ENCODE data around the gene UNK. TPM values are rescaled to one million over a fixed set of nuclear protein-coding genes. Genes with fewer than 3 reads are reported as not detected.

UNK gene
- total and polyA plus RNA-seq, 2 donors, result 13.7 to 31.6 TPM

GRCh38 chr17:75752802-75753513 lies 31.6 kb upstream of the UNK start:
- H3K27me3 ChIP-seq (ENCODE audit: control insufficient read depth in 2 of 2, insufficient read depth in 1 of 2, low read length in 1 of 2), result peaks cover 0 to 15% of the 10 kb centered on the region in 2 donors
- peaks cover 0 to 6% of the 10 kb centered on the region in 2 donors for H3K36me3 ChIP-seq (ENCODE audit: control insufficient read depth in 2 of 2, insufficient read depth in 2 of 2, low read length in 1 of 2)
- peaks cover 0 to 5% of the 10 kb centered on the region in 2 donors for H3K9me3 ChIP-seq (ENCODE audit: control insufficient read depth in 2 of 2, insufficient read depth in 1 of 2, low read length in 1 of 2)
- DNase-seq (ENCODE audit: low read depth in 6 of 9, low spot score in 9 of 9), result peak in 1 of 9 donors; percentile 4
- WGBS, result 74% methylated on average over 19 of the region's 19 CpGs
- H3K4me3 ChIP-seq (ENCODE audit: low read length in 2 of 2), result peak overlapping the region in 1 of 2 donors; percentile 34
- peaks cover 5 to 21% of the 10 kb centered on the region in 2 donors for H3K4me1 ChIP-seq (ENCODE audit: control insufficient read depth in 2 of 2, insufficient read depth in 2 of 2, low read length in 2 of 2)
- H3K27ac ChIP-seq (ENCODE audit: low read depth in 1 of 2, low read length in 1 of 2), result no peak overlapping the region

- peak in 5 of 9 donors; percentile 52 to 84 (median 74) for DNase-seq (ENCODE audit: low read depth in 6 of 9, low spot score in 9 of 9)
- H3K9me3 ChIP-seq (ENCODE audit: control insufficient read depth in 2 of 2, insufficient read depth in 1 of 2, low read length in 1 of 2), result peaks cover 0 to 5% of the 10 kb centered on the region in 2 donors
- peak overlapping the region; percentile 34 to 42 for H3K4me3 ChIP-seq (ENCODE audit: low read length in 2 of 2)
- WGBS, result 11% methylated on average over 76 of the region's 76 CpGs
- H3K27ac ChIP-seq (ENCODE audit: low read depth in 1 of 2, low read length in 1 of 2), result no peak overlapping the region
- peaks cover 0 to 15% of the 10 kb centered on the region in 2 donors for H3K27me3 ChIP-seq (ENCODE audit: control insufficient read depth in 2 of 2, insufficient read depth in 1 of 2, low read length in 1 of 2)
- peaks cover 5 to 21% of the 10 kb centered on the region in 2 donors for H3K4me1 ChIP-seq (ENCODE audit: control insufficient read depth in 2 of 2, insufficient read depth in 2 of 2, low read length in 2 of 2)
- peaks cover 1 to 13% of the 10 kb centered on the region in 2 donors for H3K36me3 ChIP-seq (ENCODE audit: control insufficient read depth in 2 of 2, insufficient read depth in 2 of 2, low read length in 1 of 2)
Observed at GRCh38 chr17:75753514-75754377, 30.9 kb upstream of the UNK start.

- DNase-seq (ENCODE audit: low read depth in 6 of 9, low spot score in 9 of 9), result no peak
- Histone ChIP-seq H3K36me3 (ENCODE audit: control insufficient read depth in 2 of 2, insufficient read depth in 2 of 2, low read length in 1 of 2) (peaks cover 4 to 15% of the 10 kb centered on the region in 2 donors), H3K9me3 (ENCODE audit: control insufficient read depth in 2 of 2, insufficient read depth in 1 of 2, low read length in 1 of 2) (peaks cover 0 to 5% of the 10 kb centered on the region in 2 donors), H3K4me1 (ENCODE audit: control insufficient read depth in 2 of 2, insufficient read depth in 2 of 2, low read length in 2 of 2) (peaks cover 5 to 21% of the 10 kb centered on the region in 2 donors), H3K4me3 (ENCODE audit: low read length in 2 of 2) (no peak overlapping the region), H3K27ac (ENCODE audit: low read depth in 1 of 2, low read length in 1 of 2) (no peak overlapping the region), H3K27me3 (ENCODE audit: control insufficient read depth in 2 of 2, insufficient read depth in 1 of 2, low read length in 1 of 2) (peaks cover 0 to 15% of the 10 kb centered on the region in 2 donors)
- 90% methylated on average over 27 of the region's 27 CpGs for WGBS
Observed at GRCh38 chr17:75754378-75755204, 30.0 kb upstream of the UNK start.

GRCh38 chr17:75755205-75755901 lies 29.3 kb upstream of the UNK start:
- H3K27ac ChIP-seq (ENCODE audit: low read depth in 1 of 2, low read length in 1 of 2), result no peak overlapping the region
- H3K9me3 ChIP-seq (ENCODE audit: control insufficient read depth in 2 of 2, insufficient read depth in 1 of 2, low read length in 1 of 2), result peaks cover 0 to 5% of the 10 kb centered on the region in 2 donors
- 89% methylated on average over 20 of the region's 20 CpGs for WGBS
- peaks cover 5 to 18% of the 10 kb centered on the region in 2 donors for H3K4me1 ChIP-seq (ENCODE audit: control insufficient read depth in 2 of 2, insufficient read depth in 2 of 2, low read length in 2 of 2)
- H3K4me3 ChIP-seq (ENCODE audit: low read length in 2 of 2), result no peak overlapping the region
- peaks cover 4 to 15% of the 10 kb centered on the region in 2 donors for H3K36me3 ChIP-seq (ENCODE audit: control insufficient read depth in 2 of 2, insufficient read depth in 2 of 2, low read length in 1 of 2)
- H3K27me3 ChIP-seq (ENCODE audit: control insufficient read depth in 2 of 2, insufficient read depth in 1 of 2, low read length in 1 of 2), result peaks cover 0 to 13% of the 10 kb centered on the region in 2 donors
- DNase-seq (ENCODE audit: low read depth in 6 of 9, low spot score in 9 of 9), result no peak

GRCh38 chr17:75755990-75756389 lies 28.6 kb upstream of the UNK start:
- peaks cover 4 to 15% of the 10 kb centered on the region in 2 donors for H3K36me3 ChIP-seq (ENCODE audit: control insufficient read depth in 2 of 2, insufficient read depth in 2 of 2, low read length in 1 of 2)
- peaks cover 5 to 18% of the 10 kb centered on the region in 2 donors for H3K4me1 ChIP-seq (ENCODE audit: control insufficient read depth in 2 of 2, insufficient read depth in 2 of 2, low read length in 2 of 2)
- H3K9me3 ChIP-seq (ENCODE audit: control insufficient read depth in 2 of 2, insufficient read depth in 1 of 2, low read length in 1 of 2), result no peaks in the 10 kb centered on the region
- no peak overlapping the region for H3K4me3 ChIP-seq (ENCODE audit: low read length in 2 of 2)
- H3K27me3 ChIP-seq (ENCODE audit: control insufficient read depth in 2 of 2, insufficient read depth in 1 of 2, low read length in 1 of 2), result peaks cover 0 to 13% of the 10 kb centered on the region in 2 donors
- no peak for DNase-seq (ENCODE audit: low read depth in 6 of 9, low spot score in 9 of 9)
- WGBS, result 96% methylated on average over 2 of the region's 2 CpGs
- no peak overlapping the region for H3K27ac ChIP-seq (ENCODE audit: low read depth in 1 of 2, low read length in 1 of 2)

GRCh38 chr17:75756451-75757085 lies 28.0 kb upstream of the UNK start:
- Histone ChIP-seq H3K4me3 (ENCODE audit: low read length in 2 of 2) (no peak overlapping the region), H3K27me3 (ENCODE audit: control insufficient read depth in 2 of 2, insufficient read depth in 1 of 2, low read length in 1 of 2) (peaks cover 0 to 13% of the 10 kb centered on the region in 2 donors), H3K4me1 (ENCODE audit: control insufficient read depth in 2 of 2, insufficient read depth in 2 of 2, low read length in 2 of 2) (peaks cover 5 to 18% of the 10 kb centered on the region in 2 donors), H3K9me3 (ENCODE audit: control insufficient read depth in 2 of 2, insufficient read depth in 1 of 2, low read length in 1 of 2) (no peaks in the 10 kb centered on the region), H3K27ac (ENCODE audit: low read depth in 1 of 2, low read length in 1 of 2) (no peak overlapping the region), H3K36me3 (ENCODE audit: control insufficient read depth in 2 of 2, insufficient read depth in 2 of 2, low read length in 1 of 2) (peaks cover 4 to 15% of the 10 kb centered on the region in 2 donors)
- no peak for DNase-seq (ENCODE audit: low read depth in 6 of 9, low spot score in 9 of 9)
- WGBS, result 92% methylated on average over 29 of the region's 29 CpGs

GRCh38 chr17:75757086-75757681 lies 27.4 kb upstream of the UNK start:
- Histone ChIP-seq H3K4me3 (ENCODE audit: low read length in 2 of 2) (no peak overlapping the region), H3K9me3 (ENCODE audit: control insufficient read depth in 2 of 2, insufficient read depth in 1 of 2, low read length in 1 of 2) (no peaks in the 10 kb centered on the region), H3K4me1 (ENCODE audit: control insufficient read depth in 2 of 2, insufficient read depth in 2 of 2, low read length in 2 of 2) (peaks cover 5 to 18% of the 10 kb centered on the region in 2 donors), H3K27ac (ENCODE audit: low read depth in 1 of 2, low read length in 1 of 2) (no peak overlapping the region), H3K36me3 (ENCODE audit: control insufficient read depth in 2 of 2, insufficient read depth in 2 of 2, low read length in 1 of 2) (peaks cover 4 to 15% of the 10 kb centered on the region in 2 donors), H3K27me3 (ENCODE audit: control insufficient read depth in 2 of 2, insufficient read depth in 1 of 2, low read length in 1 of 2) (peaks cover 0 to 11% of the 10 kb centered on the region in 2 donors)
- 93% methylated on average over 21 of the region's 21 CpGs for WGBS
- no peak for DNase-seq (ENCODE audit: low read depth in 6 of 9, low spot score in 9 of 9)

Data from thymus (tissue), 11 donors.